K562 (cell line): ENCODE measurements around the gene PTPRM. TPM values are rescaled to one million over a fixed set of nuclear protein-coding genes. Genes with fewer than 3 reads are reported as not detected.

Experiments
- ATAC-seq: fragments of 200-7000 bp; cut with Tn5 transposase; 3 replicates; pipeline ENCODE4 v1.9.1; 2020; ENCODE audit warnings: moderate library complexity
- BruUV-seq: library from RNA; stranded (reverse); fragments of 400-500 nt; replicated peaks from 2 replicates; lab custom pipeline; 2021; lab: Mats Ljungman, UMichigan
- CTCF ChIA-PET: fragments of 300-600 bp; formaldehyde crosslinking; extraction: SDS; loops from one replicate; lab custom pipeline; 2021; ENCODE audit warnings: low intra/inter-chr PET ratio; lab: Yijun Ruan, JAX
- POLR2A ChIA-PET: fragments of 300-600, 350-650 bp; sonication (Branson Sonifier 250); formaldehyde crosslinking; extraction: SDS; loops from one replicate; lab custom pipeline; 2021; ENCODE audit warnings: antibody characterized with exemption, inconsistent platforms; lab: Yijun Ruan, JAX
- DNase-seq, 4 experiments: peaks; one replicate each; pipeline versions ENCODE4 v3.0.0 to v3.0.0-alpha.2; 2011 to 2018; ENCODE audit warnings: low spot score in 3 of 4, mixed read lengths in 3 of 4; ENCODE audit errors: extremely low read depth in 1 of 4
- FAIRE-seq: peaks from 2 replicates; lab custom pipeline; 2011; peaks lifted over from hg19 to GRCh38; lab: Jason Lieb, UNC
- H2AFZ ChIP-seq: 2 replicates; pipeline ENCODE4 v1.6.0; 2011; ENCODE audit warnings: low read depth, low read length, control low read depth, inconsistent platforms
- H3K27ac ChIP-seq: fragments of 200-600 bp; 3 replicates; pipeline ENCODE4 v1.8.0; 2011; ENCODE audit warnings: low read depth, mild to moderate bottlenecking, control low read depth, inconsistent platforms, low read length, moderate library complexity, mixed read lengths; ENCODE audit errors: extremely low read depth
- H3K27me3 ChIP-seq, 2 experiments: fragments of 300-600 bp in 1 of 2; 2 replicates in 1 of 2; 3 replicates in 1 of 2; pipeline versions ENCODE4 v1.6.0 to v1.8.0; 2011; ENCODE audit warnings: inconsistent platforms in 2 of 2, low read length in 2 of 2, mild to moderate bottlenecking in 1 of 2, mixed read lengths in 1 of 2, moderate library complexity in 1 of 2; ENCODE audit not compliant: control insufficient read depth in 2 of 2, insufficient read depth in 2 of 2
- H3K36me3 ChIP-seq: fragments of 300-600 bp; 3 replicates; pipeline ENCODE4 v1.8.0; 2011; ENCODE audit warnings: mild to moderate bottlenecking, low read length, inconsistent platforms; ENCODE audit not compliant: control insufficient read depth, insufficient read depth
- H3K4me1 ChIP-seq, 2 experiments: fragments of 200-600 bp in 1 of 2; replicated peaks in 1 of 2; 2 replicates in 1 of 2; 3 replicates in 1 of 2; pipeline versions ENCODE4 v1.5.1 to v1.8.0; 2011; ENCODE audit warnings: inconsistent platforms in 2 of 2, low read length in 2 of 2, mild to moderate bottlenecking in 1 of 2, mixed read lengths in 1 of 2, moderate library complexity in 1 of 2; ENCODE audit not compliant: control insufficient read depth in 2 of 2, insufficient read depth in 2 of 2
- H3K4me2 ChIP-seq: 2 replicates; pipeline ENCODE4 v1.6.1; 2011; ENCODE audit warnings: low read length, control low read depth, inconsistent platforms, mixed read lengths; ENCODE audit not compliant: insufficient read depth
- H3K4me3 ChIP-seq: fragments of 200-600 bp; sonication (generic), shearing (Covaris generic); 2 replicates; pipeline ENCODE4 v1.5.1; 2016; ENCODE audit warnings: control low read depth, inconsistent platforms
- H3K79me2 ChIP-seq: fragments of 200-600 bp; 3 replicates; pipeline ENCODE4 v1.8.0; 2011; ENCODE audit warnings: low read length, inconsistent platforms; ENCODE audit not compliant: control insufficient read depth, insufficient read depth
- H3K9ac ChIP-seq, 2 experiments: 2 replicates each; pipeline versions ENCODE4 v1.6.0 to v1.6.1; 2011; ENCODE audit warnings: low read depth in 2 of 2, low read length in 2 of 2, control low read depth in 1 of 2, inconsistent platforms in 1 of 2, mild to moderate bottlenecking in 1 of 2, mixed read lengths in 1 of 2; ENCODE audit not compliant: insufficient read depth in 1 of 2
- H3K9me1 ChIP-seq: one replicate; pipeline ENCODE4 v1.6.0; 2011; ENCODE audit warnings: inconsistent platforms, mild to moderate bottlenecking, low read length, moderate library complexity; ENCODE audit not compliant: control insufficient read depth, insufficient read depth
- H3K9me3 ChIP-seq: replicated peaks from 2 replicates; pipeline ENCODE4 v1.5.1; 2011; ENCODE audit warnings: low read depth, low read length, inconsistent platforms; ENCODE audit not compliant: control insufficient read depth, insufficient read depth
- H4K20me1 ChIP-seq: replicated peaks from 2 replicates; pipeline ENCODE4 v1.6.1; 2011; ENCODE audit warnings: low read length, inconsistent platforms, mixed read lengths; ENCODE audit not compliant: control insufficient read depth, insufficient read depth
- BDP1 ChIP-seq: IDR thresholded peaks from 3 replicates; pipeline ENCODE4 v1.6.1; 2011; ENCODE audit not compliant: insufficient read length, insufficient read depth
- E2F1 ChIP-seq: sonication (generic); formaldehyde crosslinking; IDR thresholded peaks from 2 replicates; pipeline ENCODE4 v1.8.1; 2023; ENCODE audit warnings: mild to moderate bottlenecking, missing genetic modification reagents, moderate library complexity
- E2F6 ChIP-seq, 2 experiments: IDR thresholded peaks; 2 replicates each; pipeline ENCODE4 v1.6.1; 2011; ENCODE audit warnings: borderline replicate concordance in 1 of 2, control low read depth in 1 of 2, low read depth in 1 of 2, low read length in 1 of 2, mild to moderate bottlenecking in 1 of 2, mixed read lengths in 1 of 2, moderate library complexity in 1 of 2; ENCODE audit not compliant: insufficient read depth in 1 of 2, insufficient read length in 1 of 2, poor library complexity in 1 of 2, severe bottlenecking in 1 of 2; ENCODE audit errors: extremely low read depth in 1 of 2
- JUNB ChIP-seq: fragments of 450-650 bp; formaldehyde crosslinking; conservative IDR thresholded peaks from 2 replicates; pipeline ENCODE4 v1.4.0; 2020; ENCODE audit warnings: mild to moderate bottlenecking
- KAT2B ChIP-seq: IDR thresholded peaks from one replicate; pipeline ENCODE4 v1.6.1; 2012; ENCODE audit warnings: low read depth, mild to moderate bottlenecking, control low read depth, inconsistent platforms, low read length, moderate library complexity
- MCM7 ChIP-seq, 2 experiments: fragments of 450-650 bp; IDR thresholded peaks; 2 replicates each; pipeline ENCODE4 v1.6.1; 2016 to 2018
- NONO ChIP-seq, 2 experiments: fragments of 200-400 bp in 1 of 2; fragments of 450-650 bp in 1 of 2; formaldehyde crosslinking in 1 of 2; IDR thresholded peaks; 2 replicates each; pipeline ENCODE4 v1.6.1; 2017; ENCODE audit warnings: low read depth in 2 of 2, mild to moderate bottlenecking in 2 of 2, moderate library complexity in 2 of 2, low read length in 1 of 2
- TSHZ1 ChIP-seq: fragments of 250-450 bp; sonication (Bioruptor Pico); IDR thresholded peaks from 2 replicates; pipeline ENCODE4 v1.4.0; 2020; ENCODE audit warnings: mild to moderate bottlenecking, moderate library complexity
- XRCC4 ChIP-seq: IDR thresholded peaks from one replicate; pipeline ENCODE4 v1.6.1; 2011; ENCODE audit not compliant: insufficient read depth, insufficient read length; ENCODE audit errors: extremely low read depth
- ZNF785 ChIP-seq: fragments of 250-450 bp; sonication (Bioruptor Pico); IDR thresholded peaks from 2 replicates; pipeline ENCODE4 v1.4.0; 2020; ENCODE audit warnings: mild to moderate bottlenecking
- WGBS: fragments of 100-300 bp; shearing (Covaris generic); methylation state at CpG from one replicate; pipeline ENCODE4 v1.1.6; 2016; ENCODE audit warnings: low coverage, mixed read lengths; ENCODE audit not compliant: insufficient coverage; ENCODE audit errors: missing lambda C conversion rate; 5-methylcytosine and 5-hydroxymethylcytosine counted together
- in situ Hi-C: fragments of 300-500 bp; cut with MboI; formaldehyde crosslinking; loops from 4 replicates; pipeline ENCODE4 v1.15.0; 2018; ENCODE audit warnings: inconsistent platforms, mixed read lengths
- intact Hi-C: fragments of 100-400 bp; cut with micrococcal nuclease; formaldehyde crosslinking; loops from 2 replicates; pipeline ENCODE4 v1.14.2; 2022
- polyA plus RNA-seq, 8 experiments: library from polyadenylated mRNA; depleted of rRNA in 4 of 8; stranded (reverse) in 5 of 8; unstranded in 3 of 8; fragments of >200 nt; fragmentation: Nextera tagmentation in 2 of 8; fragmentation: Illumina TruSeq in 1 of 8; extraction: Ambion mirVana in 2 of 8; extraction: Trizol in 1 of 8; gene quantifications; 2 replicates each; pipeline versions ENCODE4 v1.2.1 to v1.2.3, GENCODE V29; 2011 to 2014; ENCODE audit warnings: inconsistent platforms in 1 of 8, missing spikeins in 1 of 8
- total RNA-seq, 7 experiments: library from RNA; depleted of rRNA in 6 of 7; stranded (reverse); fragments of >200 nt in 6 of 7; fragmentation: Illumina TruSeq in 2 of 7; extraction: Trizol in 2 of 7; gene quantifications; 2 replicates each; pipeline versions ENCODE4 v1.2.1 to v1.2.3, GENCODE V29; 2011 to 2021; ENCODE audit warnings: low replicate concordance in 1 of 7

Gene PTPRM
- total and polyA plus RNA-seq, 9 of the 15 experiments (the other 6 are each of a cell fraction or from before 2014, with no cell fraction given): 0.03 to 0.16 (median 0.08) TPM; not detected in 3

- peak in 1 of 2 experiments; percentile 63 for TF ChIP-seq E2F6 (IDR thresholded peaks at IDR 0.05; ENCODE audit: borderline replicate concordance in 1 of 2, extremely low read depth in 1 of 2, insufficient read depth in 1 of 2, insufficient read length in 1 of 2, low read depth in 1 of 2, low read length in 1 of 2, poor library complexity in 1 of 2, severe bottlenecking in 1 of 2)
These were observed 800.3 kb downstream of the PTPRM start (continued) for GRCh38 chr18:8367217-8367988.

GRCh38 chr18:8368512-8369217, 801.5 kb downstream of the PTPRM start:
- Histone ChIP-seq H4K20me1 (no peaks in the 10 kb centered on the region), H3K9me1 (no peaks in the 10 kb centered on the region), H3K4me1 (peaks cover 0 to 10% of the 10 kb centered on the region in 2 experiments; a peak in 2 of 5 replicates), H3K4me2 (no peak overlapping the region), H3K79me2 (no peaks in the 10 kb centered on the region), H3K9me3 (no peaks in the 10 kb centered on the region), H3K4me3 (no peak overlapping the region), H3K9ac (no peak overlapping the region), H2AFZ (no peak overlapping the region), H3K36me3 (no peaks in the 10 kb centered on the region), H3K27ac (no peak overlapping the region), H3K27me3 (peaks cover 4 to 33% of the 10 kb centered on the region in 2 experiments; a peak in 3 of 5 replicates)
- ChIA-PET CTCF (no interaction called here), POLR2A (interaction anchor here (0.6 kb wide), 1 partner anchor 12 kb away, joined by 3 read pairs; no protein-coding TSS in a partner anchor)
- 0% methylated on average over 4 of the region's 4 CpGs for WGBS
- no TSS peak for BruUV-seq
- in situ Hi-C loops (no loop called here), intact Hi-C loops (no loop called here)
- no peak for FAIRE-seq
- DNase-seq: no peak
- ATAC-seq: no peak
- no peak for TF ChIP-seq NONO (IDR thresholded peaks at IDR 0.05; ENCODE audit: low read depth in 2 of 2, low read length in 1 of 2)
- no peak for TF ChIP-seq KAT2B
- no peak for TF ChIP-seq MCM7 (IDR thresholded peaks at IDR 0.05)
- no peak for TF ChIP-seq BDP1
- no peak for TF ChIP-seq ZNF785 (CRISPR knock-in tag)
- no peak for TF ChIP-seq XRCC4
- TF ChIP-seq JUNB (CRISPR knock-in tag): no peak
- TF ChIP-seq E2F1 (CRISPR knock-in tag): no peak
- TF ChIP-seq TSHZ1 (CRISPR knock-in tag): no peak
